A549 treated with dexamethasone at 1 μM for 4 hours (cell line): Measurements from ENCODE around the gene TMEM63B. TPM values are rescaled to one million over a fixed set of nuclear protein-coding genes. Genes with fewer than 3 reads are reported as not detected.

Experiments
- total RNA-seq: library from RNA; stranded (reverse); fragments of 200-300 nt; extraction: Qiagen RNA extraction; gene quantifications from 5 replicates; pipeline ENCODE4 v1.2.3, GENCODE V29; 2022

The TMEM63B gene
- 10.3 to 16.8 TPM (median 16.0 TPM) in 5 replicates for total RNA-seq

GRCh38 chr6:44127186-44128019 is at the start of gene TMEM63B, which contains the start of gene MRPL14:
Gene TMEM63B, plus strand, starts transcription at chr6:44127554. Its CDS starts 7,031 bp downstream, at chr6:44134585.
Gene MRPL14, minus strand, starts transcription at chr6:44127452. Its CDS starts 10,841 bp downstream, at chr6:44116611.

GRCh38 chr6:44158770-44159228 is 31.4 kb downstream of the TMEM63B start, which contains the start of gene CAPN11:
Gene CAPN11, plus strand, starts transcription at chr6:44158820. Its CDS starts 29 bp downstream, at chr6:44158849.

Other genes starting within 250 kb of the TMEM63B start
- 54.0 to 64.0 TPM (median 61.6 TPM) in 5 replicates for gene MRPL14, start 102 bp upstream of the TMEM63B start, total RNA-seq
- not detected in 5 replicates for gene CAPN11, start 31.3 kb downstream of the TMEM63B start, total RNA-seq
- gene MYMX, start 89.4 kb downstream of the TMEM63B start, total RNA-seq, result not detected in 5 replicates
- 36.0 to 55.2 TPM (median 51.3 TPM) in 5 replicates for gene SLC29A1, start 96.0 kb downstream of the TMEM63B start, total RNA-seq
- gene HSP90AB1, start 119.5 kb downstream of the TMEM63B start, total RNA-seq, result 1,087 to 1,237 TPM (median 1,168 TPM) in 5 replicates
- 51.2 to 63.5 TPM (median 59.5 TPM) in 5 replicates for gene SLC35B2, start 130.0 kb downstream of the TMEM63B start, total RNA-seq
- gene NFKBIE, start 138.0 kb downstream of the TMEM63B start, total RNA-seq, result 6.0 to 7.1 TPM (median 6.1 TPM) in 5 replicates
- 0.06 to 0.17 TPM (median 0.14 TPM) in 5 replicates for gene TMEM151B, start 142.9 kb downstream of the TMEM63B start, total RNA-seq
- 5.2 to 8.1 TPM (median 6.9 TPM) in 5 replicates for gene AARS2, start 185.8 kb downstream of the TMEM63B start, total RNA-seq
- not detected in 5 replicates for gene SPATS1, start 215.1 kb downstream of the TMEM63B start, total RNA-seq